ENCODE results near the gene THSD7B.
"Not testable (repeated sequence)": the region's sequence is repeated elsewhere in the genome, so short reads cannot be mapped to it uniquely, and the experiment has no call there.

THSD7B gene

DNA sequence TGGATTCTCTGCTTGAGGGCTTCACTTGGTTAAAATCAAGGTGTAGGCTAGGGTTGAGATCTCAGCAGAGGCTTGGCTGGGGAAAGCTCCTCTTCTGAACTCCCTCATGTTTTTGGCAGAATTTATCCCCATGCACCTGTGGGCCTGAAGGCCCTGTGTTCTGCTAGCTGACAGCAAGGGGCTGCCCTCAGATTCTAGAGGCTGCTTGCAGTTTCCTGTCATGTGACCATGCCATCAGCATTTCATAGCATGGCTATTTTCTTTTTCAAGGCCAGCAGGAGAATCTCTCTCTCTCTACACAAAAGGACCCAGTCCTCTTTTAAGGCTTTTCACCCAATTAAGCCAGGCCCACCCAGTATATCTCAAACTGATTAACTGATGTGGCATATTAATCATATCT is 684.1 kb downstream of the THSD7B start:
- no peak for DNase-seq

DNA sequence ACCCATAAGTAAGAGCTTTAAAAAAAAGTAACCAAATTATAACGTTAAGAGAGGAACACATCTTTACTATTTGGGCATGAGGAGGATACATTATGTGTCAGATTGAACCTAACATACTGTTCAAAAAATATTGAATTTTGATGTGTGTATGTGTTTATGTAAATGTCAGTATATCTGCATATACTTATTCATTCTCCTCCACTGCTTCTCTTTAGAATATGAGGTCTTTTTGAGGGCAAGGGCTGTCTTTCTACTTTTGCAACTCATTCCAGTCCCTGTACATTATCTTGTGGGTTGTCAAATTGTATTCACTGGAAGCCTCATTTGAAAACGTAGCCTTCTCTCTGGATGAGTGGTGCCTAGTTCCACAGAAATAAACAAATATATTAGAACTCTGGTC is 689.5 kb downstream of the THSD7B start:
- DNase-seq, result no peak

DNA sequence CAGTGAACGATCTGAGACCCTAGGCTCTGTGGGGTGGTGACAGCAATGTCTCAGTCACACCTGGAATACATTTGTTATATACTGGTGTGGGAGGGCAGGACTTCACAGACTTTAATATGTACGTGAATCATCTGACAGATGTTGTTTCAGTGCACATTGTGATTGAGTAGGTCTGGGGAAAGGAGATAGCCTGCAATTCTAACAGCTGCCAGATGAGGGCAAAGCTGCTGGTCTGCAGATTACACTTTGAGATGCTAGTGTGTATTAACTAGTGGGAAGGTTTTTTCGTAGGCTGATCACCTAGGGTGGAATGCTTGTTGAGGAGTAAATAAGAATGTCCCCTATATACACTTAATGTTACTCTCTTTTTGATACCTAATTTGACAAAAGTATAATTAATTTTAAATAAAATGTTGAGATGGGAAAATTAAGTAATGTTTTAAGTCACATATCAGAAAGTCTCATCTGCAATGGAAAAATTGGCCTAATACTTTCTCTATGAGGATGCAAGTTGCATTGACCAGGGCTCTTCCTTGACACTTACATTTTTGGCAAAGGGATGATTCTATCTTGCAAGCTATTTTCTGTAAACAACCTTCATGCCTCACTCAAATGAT is 702.0 kb downstream of the THSD7B start:
- no peak for DNase-seq

DNA sequence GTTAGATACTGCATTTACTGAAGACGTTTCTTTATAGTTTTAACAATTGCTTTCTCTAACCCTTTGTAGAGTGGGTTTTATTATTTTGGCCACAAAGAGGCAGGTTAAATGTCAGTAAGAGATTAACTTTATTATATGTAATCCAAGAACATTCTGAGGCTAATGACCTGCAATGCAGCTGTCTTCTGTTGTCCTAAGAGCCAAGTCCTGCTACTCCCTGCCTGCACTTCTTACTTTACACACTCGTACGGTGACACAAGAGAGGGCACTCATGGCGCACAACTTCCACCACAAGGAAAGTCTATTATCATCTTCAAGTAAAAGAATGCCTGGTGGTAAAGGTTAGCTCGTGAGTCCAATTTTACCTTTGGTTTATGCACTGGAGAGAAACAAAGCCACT is 727.9 kb downstream of the THSD7B start:
- no peak for DNase-seq

DNA sequence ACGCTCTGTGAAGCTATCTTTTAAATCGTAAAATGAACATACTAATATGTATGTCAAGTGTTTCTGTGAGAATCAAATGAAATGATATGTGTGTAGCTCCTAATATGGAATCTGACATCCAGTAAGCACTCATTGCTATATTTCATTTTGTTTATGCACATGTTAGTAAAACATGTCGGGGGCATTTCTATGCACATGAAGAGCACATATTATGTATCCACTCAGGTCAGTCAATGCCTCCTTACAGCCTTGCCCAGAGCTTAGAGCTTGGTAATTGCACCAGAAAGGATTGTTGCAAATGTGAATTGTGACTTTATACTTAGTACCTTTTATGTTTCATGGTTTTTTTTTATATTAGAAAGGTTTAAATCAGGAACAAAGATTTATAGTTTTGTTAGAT is 735.3 kb downstream of the THSD7B start:
- no peak for DNase-seq

DNA sequence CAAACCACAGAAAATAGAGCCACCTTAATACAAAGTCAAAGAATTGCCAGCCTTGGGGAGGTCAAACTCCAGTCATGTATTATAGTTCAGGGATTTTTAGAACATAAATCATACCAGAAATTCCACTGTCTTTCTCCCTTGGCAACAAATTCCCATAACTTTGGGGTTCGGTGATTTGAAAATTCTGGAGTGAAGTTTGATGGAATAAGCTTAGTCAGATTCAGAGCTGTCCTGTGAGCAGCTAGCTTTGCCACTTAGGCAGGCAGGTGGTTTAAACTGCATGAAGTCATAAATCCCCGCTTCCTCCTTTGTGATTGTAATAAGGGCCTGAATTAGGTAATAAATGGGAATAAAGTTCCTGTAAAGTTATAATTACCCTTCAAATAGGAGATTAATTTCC is 741.9 kb downstream of the THSD7B start:
- DNase-seq, result no peak

DNA sequence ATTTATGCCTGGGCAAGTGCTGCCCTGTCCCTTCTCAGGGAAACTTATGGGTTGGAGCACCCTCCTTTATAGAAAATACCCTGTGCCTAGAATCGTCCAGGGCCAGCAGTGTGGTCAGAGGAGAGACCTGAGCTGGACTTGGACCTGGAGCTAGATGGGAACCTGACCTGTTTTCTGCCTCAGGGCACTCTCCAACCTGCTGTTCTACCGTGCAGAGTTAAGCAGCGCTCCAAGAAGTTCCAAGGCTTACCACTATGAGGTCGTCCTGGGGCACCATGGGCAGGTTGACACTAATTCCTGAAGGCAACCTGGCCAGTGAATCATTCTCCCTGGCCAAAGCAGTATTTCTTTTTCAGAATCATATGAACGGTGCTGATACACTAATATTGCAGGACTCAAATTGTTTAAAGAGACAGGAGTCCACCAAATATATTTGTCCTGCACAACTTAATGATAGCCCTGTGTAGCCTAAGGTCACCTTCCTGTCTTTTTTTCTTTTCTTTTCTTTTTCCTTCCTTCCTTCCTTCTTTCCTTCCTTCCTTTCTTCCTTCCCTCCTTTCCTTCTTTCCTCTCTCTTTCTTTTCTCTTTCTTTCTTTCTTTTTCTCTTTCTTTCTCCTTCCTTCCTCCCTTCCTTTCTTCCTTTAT is 743.5 kb downstream of the THSD7B start:
- DNase-seq, result no peak

DNA sequence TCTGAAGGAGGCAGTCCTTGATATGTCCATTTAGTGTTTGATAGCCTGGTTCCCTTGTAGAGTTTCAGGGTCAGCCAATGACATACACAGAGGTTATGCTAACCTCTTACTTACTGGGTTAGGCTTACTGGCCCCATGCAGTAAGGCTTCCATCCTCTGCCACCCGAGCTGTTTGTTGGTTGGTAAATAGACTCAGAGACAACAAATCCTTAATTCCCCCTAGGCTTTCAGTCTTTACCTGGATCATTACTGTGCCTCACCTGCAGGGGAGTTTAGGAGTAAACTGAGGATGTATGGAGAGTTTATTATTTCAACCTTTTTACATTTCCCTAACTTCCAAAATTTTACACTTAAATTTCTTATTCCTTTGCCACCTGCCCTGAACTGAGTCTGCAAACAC is 746.2 kb downstream of the THSD7B start:
- DNase-seq, result no peak

DNA sequence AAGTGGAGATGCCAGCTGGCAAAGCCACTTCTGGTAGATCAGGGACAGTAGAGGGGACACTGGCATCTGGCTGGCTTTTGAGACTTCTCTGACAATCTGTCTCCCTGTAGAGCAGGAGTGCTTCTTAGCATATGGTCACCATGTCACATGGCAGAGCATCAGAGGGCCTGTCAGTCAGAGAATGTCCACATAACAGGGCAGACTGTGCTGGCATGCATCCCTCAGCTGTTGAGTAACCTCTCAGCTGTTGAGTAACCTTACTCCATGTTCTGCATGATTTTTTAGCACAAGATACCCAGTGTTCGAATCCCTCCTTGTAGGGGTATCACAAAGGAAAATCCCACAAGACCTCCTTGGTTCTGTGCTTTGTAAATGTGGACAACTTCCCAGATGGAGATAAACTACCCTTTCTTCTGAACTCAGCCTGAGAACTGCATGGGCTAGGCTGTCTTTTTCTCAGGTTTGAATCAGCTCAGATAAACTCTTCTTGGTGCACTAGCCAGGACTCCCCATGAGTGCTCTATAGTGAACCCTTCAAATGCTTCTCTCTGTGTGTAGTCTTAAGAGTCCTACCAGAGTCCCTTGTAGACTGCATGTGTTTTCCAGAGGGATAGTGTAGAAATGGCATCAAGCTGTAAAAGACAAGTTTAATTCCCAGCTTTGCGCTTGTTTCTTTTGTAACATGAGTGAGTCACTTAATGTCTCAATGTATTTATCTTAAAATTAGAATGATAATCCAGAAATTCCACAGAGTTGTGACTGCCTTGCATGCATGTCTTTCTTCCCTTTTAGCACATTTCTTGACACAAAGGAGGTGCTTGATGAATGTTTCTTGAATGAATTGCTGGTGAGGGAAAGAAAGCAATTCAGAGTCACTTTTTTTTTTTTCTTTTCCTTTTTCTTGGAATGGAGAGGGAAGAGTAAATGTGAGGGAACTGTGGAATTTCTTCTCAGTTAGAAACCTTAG is 756.6 kb downstream of the THSD7B start:
- DNase-seq, result no peak

DNA sequence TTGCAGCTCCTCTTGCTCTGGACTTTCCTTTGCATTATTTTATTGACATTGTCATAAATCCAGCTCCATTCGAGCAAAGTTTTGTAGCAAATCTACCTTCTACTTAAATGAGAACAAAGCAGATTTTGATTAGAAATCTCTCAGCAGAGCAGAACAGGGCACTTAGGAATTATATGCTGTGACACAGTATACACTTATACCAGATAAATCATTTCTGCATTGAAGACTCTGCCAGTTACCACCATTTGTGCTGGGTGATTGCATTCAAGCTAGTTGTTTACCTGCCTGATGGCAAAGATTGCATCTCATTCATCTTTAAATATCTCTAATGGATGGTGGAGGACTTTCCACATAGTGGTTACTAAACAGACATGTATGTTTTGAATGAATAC is 757.3 kb downstream of the THSD7B start:
- no peak for DNase-seq

DNA sequence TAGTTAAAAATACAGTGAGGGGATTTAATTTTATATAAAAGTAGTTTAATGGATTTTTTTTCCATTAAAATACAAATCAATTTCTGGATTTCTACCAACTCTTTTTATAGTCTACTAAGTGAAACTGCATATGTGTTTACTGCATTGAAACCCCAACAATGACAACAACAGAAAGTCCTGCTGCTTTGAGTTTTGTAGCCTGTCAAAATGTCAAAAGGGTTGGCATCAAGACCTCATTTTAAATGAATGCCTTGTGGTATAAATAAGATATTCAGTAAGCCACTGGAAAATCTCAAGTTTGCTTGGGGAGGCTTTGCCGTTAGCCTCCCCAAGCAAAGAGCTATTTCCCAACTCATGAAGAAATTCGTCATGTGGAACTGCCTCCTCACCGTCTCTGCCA is 758.6 kb downstream of the THSD7B start:
- no peak for DNase-seq

DNA sequence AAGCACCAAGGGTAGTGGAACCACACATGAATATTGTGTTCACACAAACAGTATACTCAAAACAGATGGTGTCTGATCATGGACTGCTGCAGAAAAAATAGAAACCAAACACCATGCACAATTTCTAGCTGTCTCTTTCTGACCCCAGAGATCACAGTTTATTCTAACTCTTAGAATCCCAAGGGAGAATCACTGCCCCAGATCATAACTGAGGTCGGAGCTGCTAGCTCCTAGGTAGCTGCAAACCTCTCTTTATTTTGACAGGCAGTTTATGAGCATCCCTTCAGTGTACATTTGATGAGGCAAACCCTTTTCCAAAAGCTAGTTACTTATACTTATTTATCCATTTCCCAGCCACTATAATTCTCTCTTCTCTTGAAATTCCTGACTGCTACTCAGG is 759.8 kb downstream of the THSD7B start:
- DNase-seq, result no peak

DNA sequence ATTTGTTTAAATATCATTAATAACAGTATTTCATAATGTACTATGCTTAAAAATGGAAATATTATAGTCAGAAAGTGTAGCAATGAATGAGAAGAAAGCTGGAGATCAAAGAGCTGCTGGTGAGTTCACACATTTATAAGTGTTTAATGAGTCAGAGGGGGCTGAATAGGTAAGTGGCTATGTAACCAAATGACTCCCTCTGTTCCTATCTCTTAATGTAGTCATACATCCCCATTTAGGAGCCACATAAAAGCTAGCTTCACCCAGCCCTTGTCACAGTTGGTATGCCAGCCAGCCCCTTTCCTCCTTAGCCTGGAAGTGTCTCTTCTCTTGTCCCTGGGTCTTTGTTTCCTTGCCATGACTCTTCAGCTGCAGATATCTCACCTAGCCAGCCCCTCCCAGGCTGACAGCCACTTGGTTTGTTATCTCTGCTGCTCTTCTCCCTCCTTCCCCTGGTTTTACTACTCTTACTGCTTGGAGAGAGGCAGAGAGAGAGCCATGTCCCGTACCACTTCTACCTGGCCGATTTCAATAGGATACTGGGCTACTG is 760.4 kb downstream of the THSD7B start:
- DNase-seq, result no peak

DNA sequence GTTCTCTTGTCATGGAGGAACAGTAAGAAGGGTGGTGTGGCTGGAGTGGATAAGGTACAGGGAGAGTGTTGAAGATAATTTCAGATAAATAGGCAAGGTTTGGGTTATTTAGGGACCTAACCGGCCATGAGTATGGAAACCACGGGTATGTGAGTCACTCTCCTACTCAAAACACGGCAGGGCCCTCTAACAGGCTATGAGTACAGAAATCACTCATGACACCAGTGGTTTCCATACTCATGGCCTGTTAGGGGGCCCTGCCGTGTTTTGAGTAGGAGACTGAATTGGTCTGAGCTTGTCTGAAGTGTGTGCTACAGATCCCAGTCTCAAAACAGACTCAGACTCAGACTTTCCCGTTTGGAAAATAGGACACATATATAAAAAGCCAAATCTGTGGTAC is 770.6 kb downstream of the THSD7B start:
- DNase-seq, result no peak

DNA sequence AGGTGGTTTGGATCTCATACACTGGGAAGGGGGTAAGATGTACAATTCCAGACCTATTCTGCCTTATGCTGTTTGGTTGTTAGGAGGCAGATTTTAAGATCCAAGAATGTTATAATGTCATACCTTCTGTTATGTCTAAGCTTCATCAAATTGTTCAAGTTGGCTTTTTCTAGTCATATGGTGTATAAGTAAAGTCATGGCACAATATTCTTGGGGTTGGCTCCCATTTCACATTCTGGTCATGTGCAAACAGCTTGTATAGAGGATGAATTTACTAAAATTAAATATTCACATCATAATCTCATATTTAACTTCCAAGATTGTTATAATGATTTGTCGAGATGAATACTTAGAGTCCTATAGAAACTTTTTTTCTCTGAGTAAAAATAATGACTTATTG is 774.0 kb downstream of the THSD7B start:
- DNase-seq, result no peak

DNA sequence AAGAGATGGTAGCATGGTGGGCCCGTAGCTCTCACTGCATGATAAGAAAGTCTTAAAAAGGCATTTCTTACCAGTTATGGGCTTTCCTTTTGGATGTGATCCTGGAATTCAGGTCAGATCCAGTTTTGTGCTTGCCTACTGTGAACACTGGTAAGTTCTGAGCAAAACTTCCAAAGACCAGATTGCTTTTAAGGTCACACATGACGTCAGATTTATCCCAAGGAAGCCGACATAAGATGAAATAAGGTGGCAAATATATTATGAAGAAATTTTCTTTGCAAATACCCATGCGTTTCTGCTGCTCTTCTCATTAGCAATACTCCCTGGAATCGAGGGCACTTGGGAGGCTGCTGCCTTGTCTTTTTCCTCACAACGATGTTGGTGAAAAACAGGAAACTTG is 782.5 kb downstream of the THSD7B start:
- DNase-seq, result no peak

DNA sequence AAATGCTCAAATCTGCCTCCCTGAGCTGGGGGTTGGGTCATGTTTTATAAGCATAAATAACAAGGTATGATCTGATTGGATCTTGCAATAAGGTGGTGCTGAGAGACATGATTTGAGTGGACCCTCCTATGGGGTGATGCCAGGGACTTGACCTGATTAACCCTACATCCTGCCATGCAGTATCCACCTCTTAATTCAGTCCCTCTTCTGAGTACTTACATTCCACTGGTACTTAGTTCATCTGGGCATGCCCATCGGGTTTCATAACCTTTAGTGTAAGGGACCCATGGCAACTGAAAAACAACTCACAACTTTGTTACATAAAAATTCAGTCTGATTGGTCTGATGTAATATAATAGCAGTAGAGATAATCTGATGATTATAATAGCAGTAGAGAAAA is 801.0 kb downstream of the THSD7B start:
- no peak for DNase-seq

DNA sequence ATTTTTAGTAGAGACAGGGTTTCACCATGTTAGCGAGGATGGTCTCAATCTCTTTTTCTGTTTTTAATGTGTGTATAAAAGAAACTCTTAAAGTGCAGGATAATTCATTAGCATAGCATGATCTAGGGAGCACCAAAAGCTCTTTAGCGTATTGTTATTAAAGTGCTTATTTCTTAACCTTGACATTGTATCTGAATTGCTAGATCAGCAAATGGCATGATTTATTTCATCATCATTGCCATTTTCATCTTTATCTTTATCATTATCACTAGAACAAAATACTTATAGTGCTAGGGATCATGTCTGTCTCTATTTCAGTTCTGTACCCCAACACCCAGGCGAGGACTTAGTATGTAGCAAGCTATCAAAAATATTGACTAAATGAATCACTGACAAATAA is 805.1 kb downstream of the THSD7B start:
- DNase-seq, result no peak

DNA sequence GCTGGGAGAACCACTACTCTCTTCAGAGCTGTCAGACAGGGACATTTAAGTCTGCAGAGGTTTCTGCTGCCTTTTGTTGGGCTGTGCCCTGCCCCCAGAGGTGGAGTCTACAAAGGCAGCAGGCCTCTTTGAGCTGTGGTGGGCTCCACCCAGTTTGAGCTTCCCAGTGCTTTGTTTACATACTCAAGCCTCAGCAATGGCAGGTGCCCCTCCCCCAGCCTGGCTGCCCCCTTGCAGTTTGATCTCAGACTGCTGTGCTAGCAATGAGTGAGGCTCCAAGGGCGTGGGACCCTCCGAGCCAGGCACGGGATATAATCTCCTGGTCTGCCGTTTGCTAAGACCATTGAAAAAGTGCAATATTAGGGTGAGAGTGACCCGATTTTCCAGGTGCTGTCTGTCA is 822.5 kb downstream of the THSD7B start:
- DNase-seq, result not testable (repeated sequence)

DNA sequence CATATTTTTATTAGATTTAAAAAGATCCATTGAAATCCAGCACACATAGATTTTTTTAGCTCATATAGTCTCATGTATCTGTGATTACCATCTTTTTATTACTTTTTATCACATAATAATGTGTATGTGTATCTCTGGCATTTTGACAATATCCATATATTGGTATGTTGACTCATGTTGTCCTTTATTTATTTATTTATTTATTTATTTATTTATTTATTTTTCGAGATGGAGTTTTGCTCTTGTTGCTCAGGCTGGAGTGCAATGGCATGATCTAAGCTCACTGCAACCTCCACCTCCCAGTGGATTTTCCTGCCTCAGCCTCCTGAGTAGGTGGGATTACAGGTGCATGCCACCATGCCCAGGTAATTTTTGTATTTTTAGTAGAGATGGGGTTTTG is 823.2 kb downstream of the THSD7B start:
- not testable (repeated sequence) for DNase-seq

DNA sequence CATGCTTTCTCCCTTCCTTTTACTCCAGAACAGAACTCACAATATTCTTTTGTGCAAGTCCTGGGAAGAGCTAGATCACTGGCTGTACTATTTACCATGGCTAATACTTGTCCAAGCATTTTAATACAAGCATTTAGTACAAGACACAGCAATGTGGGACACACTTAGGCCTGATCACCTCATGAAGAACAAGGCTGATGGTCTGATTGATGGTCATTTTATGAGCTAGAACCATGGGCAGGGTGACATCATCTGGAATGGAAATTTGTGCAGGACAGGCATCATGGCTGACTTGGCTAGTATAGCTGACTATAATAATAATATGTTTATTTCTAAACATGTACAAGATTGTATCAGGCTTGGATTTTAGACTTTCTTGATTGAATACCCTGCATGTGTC is 824.8 kb downstream of the THSD7B start:
- no peak for DNase-seq

DNA sequence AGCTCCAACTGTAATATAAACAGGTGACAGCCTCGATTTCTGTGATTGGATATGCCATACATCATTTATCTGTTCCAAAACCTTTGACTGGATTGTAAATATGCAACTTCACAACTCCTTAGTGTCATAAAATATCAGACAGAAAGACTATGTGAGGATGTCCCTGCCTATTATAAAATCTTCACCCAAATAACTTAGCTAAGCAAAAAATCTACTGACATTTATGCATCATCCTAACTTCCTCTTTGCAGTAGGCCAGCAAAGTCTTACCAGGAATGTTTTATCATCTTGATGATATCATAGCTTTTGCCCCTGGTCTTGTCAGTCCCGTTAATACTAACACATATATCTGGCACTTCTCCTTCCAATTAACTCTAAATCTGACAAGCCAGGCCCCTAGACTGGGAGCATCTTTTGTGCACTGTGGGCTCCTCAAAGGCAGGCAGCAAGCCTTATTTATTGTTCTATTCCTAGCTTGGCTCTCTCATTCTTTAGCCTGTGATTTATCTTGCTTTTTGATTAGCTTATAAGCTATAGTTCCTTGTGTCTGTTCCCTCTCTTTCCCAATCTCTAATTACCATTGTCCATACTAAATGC is 842.5 kb downstream of the THSD7B start:
- DNase-seq, result no peak

DNA sequence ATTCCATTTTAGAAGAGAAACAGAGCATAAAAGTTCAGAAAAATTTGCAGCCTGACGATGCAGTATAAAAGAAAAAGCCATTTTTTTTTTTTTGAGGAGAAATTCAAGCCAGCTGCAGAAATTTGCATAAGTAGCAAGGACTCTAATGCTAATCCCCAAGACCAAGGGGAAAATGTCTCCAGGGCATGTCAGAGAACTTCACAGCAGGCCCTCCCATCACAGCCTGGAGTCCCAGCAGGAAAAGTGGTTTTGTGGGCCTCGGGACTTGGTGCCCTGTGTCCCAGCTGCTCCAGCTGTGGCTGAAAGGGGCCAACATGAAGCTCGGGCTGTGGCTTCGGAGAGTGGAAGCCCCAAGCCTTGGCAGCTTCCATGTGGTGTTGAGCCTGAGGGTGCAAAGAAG is 873.6 kb downstream of the THSD7B start:
- no peak for DNase-seq

All from activated naive CD4-positive, alpha-beta T cell treated with anti-CD3 and anti-CD28 coated beads, Interleukin-2, amount 50 U/mL, for 16 hours (primary cell).